T-helper 1 cell treated with Interleukin-12 subunit alpha and Interleukin-12 subunit beta and Interleukin-4 antibody, amounts not matched to agents 30 ng/mL and 1 ng/mL, for 36 hours (primary cell): ENCODE results near the gene NFE2. TPM values are rescaled to one million over a fixed set of nuclear protein-coding genes. Genes with fewer than 3 reads are reported as not detected.

Experiments used
- intact Hi-C: fragments of 100-400 bp; cut with micrococcal nuclease; formaldehyde crosslinking; loops from one replicate; pipeline ENCODE4 v1.15.1; 2024
- total RNA-seq: library from RNA; stranded (reverse); gene quantifications from 2 replicates; pipeline ENCODE4 v1.2.3, GENCODE V29; 2022

NFE2 gene
- total RNA-seq, 1 donor from 2014 or later, result not detected

GRCh38 chr12:54257332-54257731 lies 43.5 kb downstream of the NFE2 start:
- intact Hi-C loops, result no loop called here

- intact Hi-C loops, result no loop called here
Measured at GRCh38 chr12:54253240-54253639, 47.6 kb downstream of the NFE2 start.

GRCh38 chr12:54251667-54252284 lies 49.0 kb downstream of the NFE2 start:
- intact Hi-C loops, result loop anchor here (1.0 kb wide), 4 partner anchors 28 to 117 kb away; no protein-coding TSS in a partner anchor

GRCh38 chr12:54249489-54249888 lies 51.3 kb downstream of the NFE2 start:
- intact Hi-C loops, result no loop called here

GRCh38 chr12:54246011-54246641 lies 54.7 kb downstream of the NFE2 start:
- intact Hi-C loops, result no loop called here

Other genes with a start within 250 kb of the NFE2 start
- gene HOXC4, start 247.2 kb downstream of the NFE2 start, total RNA-seq, result 0.42 TPM in 1 of 2 replicates, not detected in the other
- gene SMUG1, start 112.0 kb downstream of the NFE2 start, total RNA-seq, result 28.7 and 30.2 TPM in 2 replicates
- gene CBX5, start 20.9 kb downstream of the NFE2 start, total RNA-seq, result 123 and 125 TPM in 2 replicates
- 1,289 and 1,304 TPM in 2 replicates for gene HNRNPA1, start 20.3 kb downstream of the NFE2 start, total RNA-seq
- gene COPZ1, start 24.1 kb upstream of the NFE2 start, total RNA-seq, result 152 and 153 TPM in 2 replicates
- gene GPR84, start 63.5 kb upstream of the NFE2 start, total RNA-seq, result 2.4 and 3.5 TPM in 2 replicates
- gene ZNF385A, start 83.7 kb upstream of the NFE2 start, total RNA-seq, result 0.66 and 1.2 TPM in 2 replicates
- gene ITGA5, start 118.3 kb upstream of the NFE2 start, total RNA-seq, result 65.2 and 71.1 TPM in 2 replicates
- 7.6 and 9.5 TPM in 2 replicates for gene GTSF1, start 172.6 kb upstream of the NFE2 start, total RNA-seq
- gene NCKAP1L, start 196.7 kb upstream of the NFE2 start, total RNA-seq, result 167 and 171 TPM in 2 replicates
- 24.3 and 24.5 TPM in 2 replicates for gene PDE1B, start 248.6 kb upstream of the NFE2 start, total RNA-seq